Measurements from ENCODE around the gene STXBP1.
"Not testable (repeated sequence)": the region's sequence is repeated elsewhere in the genome, so short reads cannot be mapped to it uniquely, and the experiment has no call there.

STXBP1 gene

GRCh38 chr9:127580879-127581475 is 31.1 kb upstream of the STXBP1 start:
- Histone ChIP-seq H3K36me3 (no peaks in the 10 kb centered on the region), H3K4me1 (ENCODE audit: control insufficient read depth in 1 of 2, insufficient read depth in 1 of 2, low read depth in 1 of 2, low read length in 1 of 2) (no peaks in the 10 kb centered on the region), H3K27me3 (peaks cover 46% of the 10 kb centered on the region), H3K27ac (no peak overlapping the region), H3K9me3 (no peaks in the 10 kb centered on the region), H3K4me3 (ENCODE audit: low read depth in 1 of 2, low read length in 1 of 2) (no peak overlapping the region)
- no peak for TF ChIP-seq CTCF (IDR thresholded peaks at IDR 0.05)

- H3K9me3 ChIP-seq; H3K27ac ChIP-seq; H3K4me3 ChIP-seq (ENCODE audit: low read depth in 1 of 2, low read length in 1 of 2); H3K36me3 ChIP-seq; H3K4me1 ChIP-seq (ENCODE audit: control insufficient read depth in 1 of 2, insufficient read depth in 1 of 2, low read depth in 1 of 2, low read length in 1 of 2): not testable (repeated sequence)
- H3K27me3 ChIP-seq: peaks cover 55% of the 10 kb centered on the region
Observed at GRCh38 chr9:127584474-127584805, 27.6 kb upstream of the STXBP1 start.

GRCh38 chr9:127585161-127585819 is 26.8 kb upstream of the STXBP1 start:
- no peaks in the 10 kb centered on the region for H3K9me3 ChIP-seq
- H3K36me3 ChIP-seq: no peaks in the 10 kb centered on the region
- no peak for TF ChIP-seq CTCF (IDR thresholded peaks at IDR 0.05)
- H3K27ac ChIP-seq: no peak overlapping the region
- peaks cover 55% of the 10 kb centered on the region for H3K27me3 ChIP-seq
- no peak overlapping the region for H3K4me3 ChIP-seq (ENCODE audit: low read depth in 1 of 2, low read length in 1 of 2)
- H3K4me1 ChIP-seq (ENCODE audit: control insufficient read depth in 1 of 2, insufficient read depth in 1 of 2, low read depth in 1 of 2, low read length in 1 of 2): no peaks in the 10 kb centered on the region

- Histone ChIP-seq H3K27ac (no peak overlapping the region), H3K27me3 (peaks cover 48% of the 10 kb centered on the region), H3K9me3 (no peaks in the 10 kb centered on the region), H3K4me1 (ENCODE audit: control insufficient read depth in 1 of 2, insufficient read depth in 1 of 2, low read depth in 1 of 2, low read length in 1 of 2) (no peaks in the 10 kb centered on the region), H3K36me3 (no peaks in the 10 kb centered on the region), H3K4me3 (ENCODE audit: low read depth in 1 of 2, low read length in 1 of 2) (no peak overlapping the region)
- no peak for TF ChIP-seq CTCF (IDR thresholded peaks at IDR 0.05)
Observed at GRCh38 chr9:127586096-127586495, 26.0 kb upstream of the STXBP1 start.

GRCh38 chr9:127586537-127586936 is 25.5 kb upstream of the STXBP1 start:
- Histone ChIP-seq H3K4me3 (ENCODE audit: low read depth in 1 of 2, low read length in 1 of 2) (no peak overlapping the region), H3K27me3 (peaks cover 44% of the 10 kb centered on the region), H3K36me3 (no peaks in the 10 kb centered on the region), H3K4me1 (ENCODE audit: control insufficient read depth in 1 of 2, insufficient read depth in 1 of 2, low read depth in 1 of 2, low read length in 1 of 2) (no peaks in the 10 kb centered on the region), H3K9me3 (no peaks in the 10 kb centered on the region), H3K27ac (no peak overlapping the region)
- TF ChIP-seq CTCF (IDR thresholded peaks at IDR 0.05): no peak

GRCh38 chr9:127587966-127588365 is 24.1 kb upstream of the STXBP1 start:
- H3K27me3 ChIP-seq: peaks cover 36% of the 10 kb centered on the region
- H3K4me3 ChIP-seq (ENCODE audit: low read depth in 1 of 2, low read length in 1 of 2): no peak overlapping the region
- no peaks in the 10 kb centered on the region for H3K36me3 ChIP-seq
- no peak for TF ChIP-seq CTCF (IDR thresholded peaks at IDR 0.05)
- no peaks in the 10 kb centered on the region for H3K4me1 ChIP-seq (ENCODE audit: control insufficient read depth in 1 of 2, insufficient read depth in 1 of 2, low read depth in 1 of 2, low read length in 1 of 2)
- no peaks in the 10 kb centered on the region for H3K9me3 ChIP-seq
- no peak overlapping the region for H3K27ac ChIP-seq

Data from neutrophil (primary cell).